Panc1 (cell line): Measurements from ENCODE around the gene CMYA5. TPM values are rescaled to one million over a fixed set of nuclear protein-coding genes. Genes with fewer than 3 reads are reported as not detected.

Experiments
- ATAC-seq: fragments of 200-7000 bp; cut with Tn5 transposase; 2 replicates; pipeline ENCODE4 v1.9.1; 2020; ENCODE audit warnings: mild to moderate bottlenecking, moderate library complexity
- BruUV-seq: library from RNA; stranded (reverse); fragments of 400-500 nt; replicated peaks from 2 replicates; lab custom pipeline; 2021; lab: Mats Ljungman, UMichigan
- CTCF ChIA-PET: fragments of 300-600 bp; sonication (Branson Sonifier 250); formaldehyde crosslinking; loops from one replicate; lab custom pipeline; 2022; ENCODE audit warnings: antibody characterized with exemption; lab: Charles Lee
- POLR2A ChIA-PET: fragments of 300-600 bp; sonication (Branson Sonifier 250); formaldehyde crosslinking; loops from one replicate; lab custom pipeline; 2022; ENCODE audit warnings: antibody characterized with exemption; lab: Charles Lee
- DNase-seq: peaks from one replicate; pipeline ENCODE4 v3.0.0-alpha.2; 2010; ENCODE audit warnings: low read depth, low spot score
- H3K27ac ChIP-seq: 2 replicates; pipeline ENCODE4 v1.5.1; 2011; ENCODE audit warnings: mild to moderate bottlenecking, low read length, inconsistent platforms
- H3K27me3 ChIP-seq: fragments of 200-500 bp; sonication (Bioruptor generic); 2 replicates; pipeline ENCODE4 v1.6.0; 2014; ENCODE audit warnings: low read length, inconsistent platforms; ENCODE audit not compliant: control insufficient read depth, insufficient read depth
- H3K36me3 ChIP-seq: fragments of 200-500 bp; sonication (Bioruptor generic); 2 replicates; pipeline ENCODE4 v1.5.1; 2014; ENCODE audit warnings: inconsistent platforms, mild to moderate bottlenecking, low read length, moderate library complexity; ENCODE audit not compliant: control insufficient read depth, insufficient read depth
- H3K4me1 ChIP-seq: 2 replicates; pipeline ENCODE4 v1.5.1; 2011; ENCODE audit warnings: inconsistent platforms, mild to moderate bottlenecking, low read length, moderate library complexity; ENCODE audit not compliant: control insufficient read depth, insufficient read depth
- H3K4me3 ChIP-seq, 2 experiments: 2 replicates each; pipeline ENCODE4 v1.5.1; 2011 to 2012; ENCODE audit warnings: low read depth in 2 of 2, low read length in 2 of 2, mild to moderate bottlenecking in 2 of 2, inconsistent platforms in 1 of 2, moderate library complexity in 1 of 2
- H3K9me3 ChIP-seq: fragments of 200-500 bp; sonication (Bioruptor generic); 2 replicates; pipeline ENCODE4 v1.5.1; 2014; ENCODE audit warnings: low read depth, mild to moderate bottlenecking, inconsistent platforms, low read length, moderate library complexity; ENCODE audit not compliant: control insufficient read depth, insufficient read depth
- POLR2AphosphoS5 ChIP-seq: IDR thresholded peaks from 2 replicates; pipeline ENCODE4 v1.6.1; 2012; ENCODE audit warnings: mild to moderate bottlenecking, low read depth, low read length, moderate library complexity
- SIN3A ChIP-seq: IDR thresholded peaks from 2 replicates; pipeline ENCODE4 v1.6.1; 2012; ENCODE audit warnings: low read depth, mild to moderate bottlenecking, low read length, moderate library complexity, borderline replicate concordance; ENCODE audit not compliant: insufficient read depth
- TCF7L2 ChIP-seq: IDR thresholded peaks from 2 replicates; pipeline ENCODE4 v1.6.1; 2011; ENCODE audit warnings: mild to moderate bottlenecking, low read depth, low read length, inconsistent platforms
- in situ Hi-C: cut with HindIII; loops from 2 replicates; pipeline ENCODE4 v1.10.0; 2016; ENCODE audit warnings: low sequenced_read_pairs, low pct_unique_long_range_greater_than_20kb
- intact Hi-C: fragments of 100-400 bp; cut with micrococcal nuclease; formaldehyde crosslinking; loops from one replicate; pipeline ENCODE4 v1.10.0; 2022; ENCODE audit not compliant: unreplicated experiment
- total RNA-seq: library from RNA; stranded (reverse); gene quantifications from one replicate; pipeline ENCODE4 v1.2.1, GENCODE V29; 2021; ENCODE audit not compliant: unreplicated experiment
- TF ChIP-seq, protein P1 (sequence below), 2 experiments: IDR thresholded peaks; 2 replicates each; pipeline ENCODE4 v1.6.1; 2011 to 2012; ENCODE audit warnings: low read depth in 2 of 2, control low read depth in 1 of 2, low read length in 1 of 2, mild to moderate bottlenecking in 1 of 2, moderate library complexity in 1 of 2; ENCODE audit not compliant: insufficient read depth in 1 of 2
- TF ChIP-seq, protein P2 (sequence below): fragments of 450-650 bp; IDR thresholded peaks from 2 replicates; pipeline ENCODE4 v1.5.1; 2017; ENCODE audit warnings: mild to moderate bottlenecking

CMYA5 gene
- total RNA-seq, 1 experiment from 2014 or later, result 0.31 TPM

DNA sequence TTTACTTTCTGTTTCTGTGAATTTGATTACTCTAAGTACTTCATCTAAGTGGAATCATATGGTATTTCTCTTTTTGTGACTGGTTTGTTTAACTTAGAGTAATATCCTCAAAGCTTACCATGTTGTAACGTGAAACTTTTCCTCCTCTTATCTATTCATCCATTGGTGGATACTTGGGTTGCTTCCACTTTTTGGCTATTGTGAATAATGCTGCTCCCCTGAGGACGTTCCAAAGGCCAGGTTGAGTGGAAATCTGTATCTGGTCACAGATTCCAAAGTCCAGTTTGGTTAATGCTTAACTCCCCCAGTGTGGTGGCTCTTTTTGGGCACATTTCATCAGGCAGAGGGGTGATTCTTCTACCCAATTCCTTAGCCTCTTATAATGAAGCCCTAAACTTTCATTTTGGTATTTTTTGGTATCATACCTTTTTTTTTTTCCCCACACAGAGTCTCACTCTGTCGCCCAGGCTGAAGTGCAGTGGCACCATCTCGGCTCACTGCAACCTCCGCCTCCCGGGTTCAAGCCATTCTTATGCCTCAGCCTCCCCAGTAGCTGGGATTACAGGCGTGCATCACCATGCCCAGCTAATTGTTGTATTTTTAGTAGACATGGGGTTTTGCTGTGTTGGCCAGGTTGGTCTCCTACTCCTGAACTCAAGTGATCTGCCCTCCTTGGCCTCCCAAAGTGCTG, 65.4 kb downstream of the CMYA5 start:
- ChIA-PET CTCF (no interaction called here), POLR2A (no interaction called here)
- H3K27ac ChIP-seq, result no peak overlapping the region
- DNase-seq, result no peak
- no peaks in the 10 kb centered on the region for H3K4me1 ChIP-seq
- TF ChIP-seq, protein P1, sequence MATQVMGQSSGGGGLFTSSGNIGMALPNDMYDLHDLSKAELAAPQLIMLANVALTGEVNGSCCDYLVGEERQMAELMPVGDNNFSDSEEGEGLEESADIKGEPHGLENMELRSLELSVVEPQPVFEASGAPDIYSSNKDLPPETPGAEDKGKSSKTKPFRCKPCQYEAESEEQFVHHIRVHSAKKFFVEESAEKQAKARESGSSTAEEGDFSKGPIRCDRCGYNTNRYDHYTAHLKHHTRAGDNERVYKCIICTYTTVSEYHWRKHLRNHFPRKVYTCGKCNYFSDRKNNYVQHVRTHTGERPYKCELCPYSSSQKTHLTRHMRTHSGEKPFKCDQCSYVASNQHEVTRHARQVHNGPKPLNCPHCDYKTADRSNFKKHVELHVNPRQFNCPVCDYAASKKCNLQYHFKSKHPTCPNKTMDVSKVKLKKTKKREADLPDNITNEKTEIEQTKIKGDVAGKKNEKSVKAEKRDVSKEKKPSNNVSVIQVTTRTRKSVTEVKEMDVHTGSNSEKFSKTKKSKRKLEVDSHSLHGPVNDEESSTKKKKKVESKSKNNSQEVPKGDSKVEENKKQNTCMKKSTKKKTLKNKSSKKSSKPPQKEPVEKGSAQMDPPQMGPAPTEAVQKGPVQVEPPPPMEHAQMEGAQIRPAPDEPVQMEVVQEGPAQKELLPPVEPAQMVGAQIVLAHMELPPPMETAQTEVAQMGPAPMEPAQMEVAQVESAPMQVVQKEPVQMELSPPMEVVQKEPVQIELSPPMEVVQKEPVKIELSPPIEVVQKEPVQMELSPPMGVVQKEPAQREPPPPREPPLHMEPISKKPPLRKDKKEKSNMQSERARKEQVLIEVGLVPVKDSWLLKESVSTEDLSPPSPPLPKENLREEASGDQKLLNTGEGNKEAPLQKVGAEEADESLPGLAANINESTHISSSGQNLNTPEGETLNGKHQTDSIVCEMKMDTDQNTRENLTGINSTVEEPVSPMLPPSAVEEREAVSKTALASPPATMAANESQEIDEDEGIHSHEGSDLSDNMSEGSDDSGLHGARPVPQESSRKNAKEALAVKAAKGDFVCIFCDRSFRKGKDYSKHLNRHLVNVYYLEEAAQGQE (IDR thresholded peaks at IDR 0.05; ENCODE audit: insufficient read depth in 1 of 2, low read depth in 2 of 2, low read length in 1 of 2), result no peak
- TF ChIP-seq, protein P2, sequence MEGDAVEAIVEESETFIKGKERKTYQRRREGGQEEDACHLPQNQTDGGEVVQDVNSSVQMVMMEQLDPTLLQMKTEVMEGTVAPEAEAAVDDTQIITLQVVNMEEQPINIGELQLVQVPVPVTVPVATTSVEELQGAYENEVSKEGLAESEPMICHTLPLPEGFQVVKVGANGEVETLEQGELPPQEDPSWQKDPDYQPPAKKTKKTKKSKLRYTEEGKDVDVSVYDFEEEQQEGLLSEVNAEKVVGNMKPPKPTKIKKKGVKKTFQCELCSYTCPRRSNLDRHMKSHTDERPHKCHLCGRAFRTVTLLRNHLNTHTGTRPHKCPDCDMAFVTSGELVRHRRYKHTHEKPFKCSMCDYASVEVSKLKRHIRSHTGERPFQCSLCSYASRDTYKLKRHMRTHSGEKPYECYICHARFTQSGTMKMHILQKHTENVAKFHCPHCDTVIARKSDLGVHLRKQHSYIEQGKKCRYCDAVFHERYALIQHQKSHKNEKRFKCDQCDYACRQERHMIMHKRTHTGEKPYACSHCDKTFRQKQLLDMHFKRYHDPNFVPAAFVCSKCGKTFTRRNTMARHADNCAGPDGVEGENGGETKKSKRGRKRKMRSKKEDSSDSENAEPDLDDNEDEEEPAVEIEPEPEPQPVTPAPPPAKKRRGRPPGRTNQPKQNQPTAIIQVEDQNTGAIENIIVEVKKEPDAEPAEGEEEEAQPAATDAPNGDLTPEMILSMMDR, result no peak
- TF ChIP-seq TCF7L2 (no peak), SIN3A (no peak), POLR2AphosphoS5 (no peak)
- ATAC-seq, result no peak
- in situ Hi-C loops (no loop called here), intact Hi-C loops (no loop called here)
- no peaks in the 10 kb centered on the region for H3K36me3 ChIP-seq
- peaks cover 7% of the 10 kb centered on the region; the same call in 1 of the 2 replicates for H3K27me3 ChIP-seq
- no peak overlapping the region for H3K4me3 ChIP-seq
- no TSS peak for BruUV-seq
- H3K9me3 ChIP-seq, result no peaks in the 10 kb centered on the region

DNA sequence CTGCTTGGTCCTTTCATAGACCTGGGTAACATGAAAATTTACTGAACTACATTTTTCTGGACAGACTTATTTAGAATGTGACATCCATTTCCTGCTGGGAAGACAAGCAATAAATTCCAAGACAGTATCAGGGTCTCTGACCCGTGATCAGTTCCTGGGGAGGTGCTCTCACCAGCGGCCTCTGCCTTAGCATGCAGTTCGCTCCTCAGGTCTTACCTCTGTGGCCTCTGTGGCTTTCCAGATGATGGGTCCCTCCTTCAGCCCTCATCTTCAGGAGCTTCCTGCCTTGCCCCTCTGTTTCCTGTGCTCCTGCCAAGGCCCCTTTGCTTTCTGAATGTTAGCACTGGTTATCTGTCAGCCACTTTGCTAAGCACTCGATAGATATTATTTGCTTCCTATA, 66.4 kb downstream of the CMYA5 start:
- Histone ChIP-seq H3K36me3 (no peaks in the 10 kb centered on the region), H3K4me1 (no peaks in the 10 kb centered on the region), H3K9me3 (no peaks in the 10 kb centered on the region), H3K27me3 (peaks cover 7% of the 10 kb centered on the region; the same call in 1 of the 2 replicates), H3K4me3 (no peak overlapping the region), H3K27ac (no peak overlapping the region)
- in situ Hi-C loops (no loop called here), intact Hi-C loops (no loop called here)
- ChIA-PET CTCF (no interaction called here), POLR2A (interaction anchor here (0.6 kb wide), 1 partner anchor 74 kb away, joined by 5 read pairs; no protein-coding TSS in a partner anchor)
- no peak for ATAC-seq
- no TSS peak for BruUV-seq
- no peak for TF ChIP-seq SIN3A
- TF ChIP-seq, protein P1 (IDR thresholded peaks at IDR 0.05; ENCODE audit: insufficient read depth in 1 of 2, low read depth in 2 of 2, low read length in 1 of 2), result no peak
- no peak for TF ChIP-seq TCF7L2
- TF ChIP-seq POLR2AphosphoS5, result no peak
- TF ChIP-seq, protein P2, result no peak
- DNase-seq, result no peak
